Osteoblast (primary cell): ENCODE data around the gene ADGRF3. TPM values are rescaled to one million over a fixed set of nuclear protein-coding genes. Genes with fewer than 3 reads are reported as not detected.
"Not testable (repeated sequence)": the region's sequence is repeated elsewhere in the genome, so short reads cannot be mapped to it uniquely, and the experiment has no call there.

Experiments
- DNase-seq: peaks from one replicate; pipeline ENCODE4 v3.0.0; 2011; ENCODE audit warnings: low spot score, mixed read lengths; ENCODE audit not compliant: insufficient read length; ENCODE audit errors: missing footprints
- H2AFZ ChIP-seq: 2 replicates; pipeline ENCODE4 v1.6.0; 2011; ENCODE audit warnings: mild to moderate bottlenecking, low read length
- H3K27ac ChIP-seq: 2 replicates; pipeline ENCODE4 v1.5.1; 2011; ENCODE audit warnings: mild to moderate bottlenecking, low read depth, low read length, moderate library complexity
- H3K27me3 ChIP-seq: 2 replicates; pipeline ENCODE4 v1.6.0; 2012; ENCODE audit warnings: mild to moderate bottlenecking, control low read depth, inconsistent platforms, low read length, moderate library complexity; ENCODE audit not compliant: insufficient read depth
- H3K36me3 ChIP-seq: 2 replicates; pipeline ENCODE4 v1.5.1; 2011; ENCODE audit warnings: mild to moderate bottlenecking, low read length, control low read depth, moderate library complexity; ENCODE audit not compliant: insufficient read depth
- H3K4me1 ChIP-seq: 2 replicates; pipeline ENCODE4 v1.5.1; 2011; ENCODE audit warnings: mild to moderate bottlenecking, low read length, control low read depth, moderate library complexity; ENCODE audit not compliant: insufficient read depth
- H3K4me2 ChIP-seq: 2 replicates; pipeline ENCODE4 v1.6.0; 2011; ENCODE audit warnings: mild to moderate bottlenecking, low read length; ENCODE audit not compliant: insufficient read depth
- H3K4me3 ChIP-seq: fragments of 200-600 bp; sonication (generic); 3 replicates; pipeline ENCODE4 v1.5.1; 2012; ENCODE audit warnings: mild to moderate bottlenecking, low read length, inconsistent platforms; ENCODE audit not compliant: insufficient read depth
- H3K79me2 ChIP-seq: 2 replicates; pipeline ENCODE4 v1.6.0; 2012; ENCODE audit warnings: mild to moderate bottlenecking, low read length, control low read depth, inconsistent platforms; ENCODE audit not compliant: insufficient read depth
- H3K9me3 ChIP-seq: 2 replicates; pipeline ENCODE4 v1.5.1; 2011; ENCODE audit warnings: low read depth, low read length, control low read depth
- H4K20me1 ChIP-seq: 2 replicates; pipeline ENCODE4 v1.6.0; 2012; ENCODE audit warnings: mild to moderate bottlenecking, low read length, control low read depth; ENCODE audit not compliant: insufficient read depth
- total RNA-seq: library from RNA; depleted of rRNA; stranded (reverse); fragments of >200 nt; gene quantifications from 2 replicates; pipeline ENCODE4 v1.2.3, GENCODE V29; 2012
- TF ChIP-seq, protein P1 (sequence below): IDR thresholded peaks from 2 replicates; pipeline ENCODE4 v1.5.1; 2011; ENCODE audit warnings: mild to moderate bottlenecking, low read depth, low read length, moderate library complexity; ENCODE audit errors: extremely low read depth

ADGRF3 gene
- total RNA-seq, 1 donor, result under 0.01 TPM

DNA sequence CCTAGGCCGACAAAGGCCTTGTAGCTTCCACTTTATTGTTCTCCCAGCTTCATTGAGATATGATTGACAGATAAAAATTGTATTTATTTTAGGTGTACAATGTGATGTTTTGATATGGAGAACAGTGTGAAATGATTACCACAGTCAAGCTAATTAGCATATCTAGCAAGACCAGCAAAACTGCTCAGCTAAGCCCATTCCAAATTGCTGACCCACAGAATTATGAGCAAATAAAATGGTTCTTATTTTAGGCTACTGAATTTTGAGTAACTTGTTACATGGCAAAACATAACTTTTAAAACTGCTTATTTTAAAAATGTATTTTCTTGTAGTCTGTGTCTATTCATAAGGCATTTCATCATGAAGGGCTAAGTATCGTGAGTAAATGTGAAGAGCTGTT lies 9.3 kb downstream of the ADGRF3 start:
- H3K9me3 ChIP-seq, result no peaks in the 10 kb centered on the region
- H3K36me3 ChIP-seq, result no peaks in the 10 kb centered on the region
- no peaks in the 10 kb centered on the region for H3K4me1 ChIP-seq
- no peaks in the 10 kb centered on the region for H3K79me2 ChIP-seq
- TF ChIP-seq, protein P1, sequence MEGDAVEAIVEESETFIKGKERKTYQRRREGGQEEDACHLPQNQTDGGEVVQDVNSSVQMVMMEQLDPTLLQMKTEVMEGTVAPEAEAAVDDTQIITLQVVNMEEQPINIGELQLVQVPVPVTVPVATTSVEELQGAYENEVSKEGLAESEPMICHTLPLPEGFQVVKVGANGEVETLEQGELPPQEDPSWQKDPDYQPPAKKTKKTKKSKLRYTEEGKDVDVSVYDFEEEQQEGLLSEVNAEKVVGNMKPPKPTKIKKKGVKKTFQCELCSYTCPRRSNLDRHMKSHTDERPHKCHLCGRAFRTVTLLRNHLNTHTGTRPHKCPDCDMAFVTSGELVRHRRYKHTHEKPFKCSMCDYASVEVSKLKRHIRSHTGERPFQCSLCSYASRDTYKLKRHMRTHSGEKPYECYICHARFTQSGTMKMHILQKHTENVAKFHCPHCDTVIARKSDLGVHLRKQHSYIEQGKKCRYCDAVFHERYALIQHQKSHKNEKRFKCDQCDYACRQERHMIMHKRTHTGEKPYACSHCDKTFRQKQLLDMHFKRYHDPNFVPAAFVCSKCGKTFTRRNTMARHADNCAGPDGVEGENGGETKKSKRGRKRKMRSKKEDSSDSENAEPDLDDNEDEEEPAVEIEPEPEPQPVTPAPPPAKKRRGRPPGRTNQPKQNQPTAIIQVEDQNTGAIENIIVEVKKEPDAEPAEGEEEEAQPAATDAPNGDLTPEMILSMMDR, result no peak
- peaks cover 14% of the 10 kb centered on the region for H3K27me3 ChIP-seq
- H3K4me2 ChIP-seq, result no peak overlapping the region
- no peak overlapping the region for H3K27ac ChIP-seq
- no peak overlapping the region for H2AFZ ChIP-seq
- H4K20me1 ChIP-seq, result no peaks in the 10 kb centered on the region
- no peak for DNase-seq
- H3K4me3 ChIP-seq, result no peak overlapping the region

DNA sequence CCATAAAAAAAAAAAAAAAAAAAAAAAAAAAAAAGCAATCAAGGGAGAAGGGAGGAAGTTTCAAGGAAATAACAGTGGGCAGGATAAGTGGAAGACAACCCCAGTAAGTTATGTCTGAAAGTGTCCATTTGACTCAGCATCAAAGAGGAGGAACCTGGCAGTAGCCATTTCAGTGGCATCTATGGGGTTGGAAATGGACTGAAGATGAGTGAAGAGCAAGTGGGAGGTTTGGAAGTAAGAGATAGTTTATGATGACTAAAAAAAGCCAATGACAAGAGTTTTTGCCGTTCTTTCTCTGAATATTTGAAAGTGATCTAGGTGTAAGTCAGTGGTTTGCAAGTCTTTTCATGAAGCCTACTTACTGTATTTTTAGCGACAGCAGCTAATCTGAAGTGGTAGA lies 9.9 kb downstream of the ADGRF3 start:
- Histone ChIP-seq H3K79me2 (no peaks in the 10 kb centered on the region), H3K27ac (no peak overlapping the region), H3K9me3 (no peaks in the 10 kb centered on the region), H4K20me1 (no peaks in the 10 kb centered on the region), H3K4me1 (no peaks in the 10 kb centered on the region), H2AFZ (no peak overlapping the region), H3K4me3 (no peak overlapping the region), H3K4me2 (no peak overlapping the region), H3K27me3 (peaks cover 14% of the 10 kb centered on the region), H3K36me3 (no peaks in the 10 kb centered on the region)
- DNase-seq, result no peak
- TF ChIP-seq, protein P1, result no peak

DNA sequence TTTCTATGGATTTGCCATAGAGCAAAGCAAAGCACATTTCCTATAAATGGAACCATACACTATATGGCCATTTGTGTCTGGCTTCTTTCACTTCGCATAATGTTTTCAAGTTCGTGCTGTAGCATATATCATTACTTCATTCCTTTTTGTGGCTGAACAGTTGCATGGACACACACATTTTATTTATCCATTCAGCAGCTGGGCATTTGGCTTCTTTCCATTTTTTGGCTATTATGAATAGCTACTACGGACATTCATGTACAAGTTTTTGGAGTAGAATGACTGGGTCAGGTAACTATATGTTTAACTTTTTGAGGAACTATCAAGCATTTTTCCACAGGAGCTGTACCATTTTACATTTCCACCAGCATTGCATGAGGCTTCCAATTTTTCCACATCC lies 11.4 kb downstream of the ADGRF3 start:
- H3K4me2 ChIP-seq, result no peak overlapping the region
- TF ChIP-seq, protein P1, result no peak
- peaks cover 14% of the 10 kb centered on the region for H3K27me3 ChIP-seq
- no peaks in the 10 kb centered on the region for H4K20me1 ChIP-seq
- DNase-seq, result no peak
- H3K4me1 ChIP-seq, result peaks cover 3% of the 10 kb centered on the region
- H3K27ac ChIP-seq, result no peak overlapping the region
- no peak overlapping the region for H2AFZ ChIP-seq
- no peaks in the 10 kb centered on the region for H3K79me2 ChIP-seq
- H3K4me3 ChIP-seq, result no peak overlapping the region
- H3K9me3 ChIP-seq, result no peaks in the 10 kb centered on the region
- no peaks in the 10 kb centered on the region for H3K36me3 ChIP-seq

DNA sequence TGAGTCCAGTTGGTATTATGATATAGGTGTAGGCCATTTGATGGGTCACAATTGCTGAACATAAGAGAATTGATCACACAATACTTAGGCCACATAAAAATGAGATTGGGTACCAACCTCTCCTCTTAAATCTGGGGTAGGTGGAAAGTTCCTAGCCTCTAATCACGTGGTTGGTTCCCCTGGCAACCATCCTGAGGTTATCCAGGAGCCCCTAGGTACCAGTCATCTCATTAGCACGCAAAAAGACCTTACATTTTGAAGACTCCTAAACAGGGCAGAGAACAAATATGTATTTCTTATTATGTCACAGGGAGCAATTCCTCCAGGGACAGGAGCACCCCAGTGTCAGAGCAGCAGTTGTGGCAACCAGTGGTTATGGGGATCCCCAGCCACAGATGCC lies 13.3 kb downstream of the ADGRF3 start:
- Histone ChIP-seq H3K9me3 (no peaks in the 10 kb centered on the region), H3K27me3 (peaks cover 14% of the 10 kb centered on the region), H3K79me2 (no peaks in the 10 kb centered on the region), H3K36me3 (no peaks in the 10 kb centered on the region), H3K4me3 (no peak overlapping the region), H3K4me1 (peaks cover 8% of the 10 kb centered on the region), H4K20me1 (no peaks in the 10 kb centered on the region), H3K27ac (no peak overlapping the region), H2AFZ (no peak overlapping the region), H3K4me2 (no peak overlapping the region)
- TF ChIP-seq, protein P1, result no peak
- peak; percentile 36 for DNase-seq

DNA sequence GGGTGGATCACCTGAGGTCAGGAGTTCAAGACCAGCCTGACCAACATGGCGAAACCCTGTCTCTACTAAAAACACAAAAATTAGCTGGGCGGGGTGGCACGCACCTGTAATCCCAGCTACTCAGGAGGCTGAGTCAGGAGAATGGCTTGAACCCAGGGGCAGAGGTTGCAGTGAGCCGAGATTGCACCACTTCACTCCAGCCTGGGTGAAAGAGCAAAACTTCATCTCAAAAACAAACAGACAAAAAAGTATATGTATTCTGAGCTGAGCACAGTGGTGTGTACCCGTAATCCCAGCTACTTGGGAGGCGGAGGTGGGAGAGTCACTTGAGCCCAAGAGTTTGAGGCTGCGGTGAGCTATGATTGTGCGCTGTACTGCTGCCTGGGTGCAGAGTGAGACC lies 15.3 kb downstream of the ADGRF3 start:
- H3K4me1 ChIP-seq, result peaks cover 15% of the 10 kb centered on the region
- DNase-seq, H3K9me3 ChIP-seq, H4K20me1 ChIP-seq, H3K27ac ChIP-seq, H3K4me3 ChIP-seq, H3K79me2 ChIP-seq, H2AFZ ChIP-seq, H3K4me2 ChIP-seq, H3K36me3 ChIP-seq: not testable (repeated sequence)
- H3K27me3 ChIP-seq, result peaks cover 14% of the 10 kb centered on the region
